Muscle of leg (tissue), 11 donors: Measurements from ENCODE around the gene WDTC1. TPM values are rescaled to one million over a fixed set of nuclear protein-coding genes. Genes with fewer than 3 reads are reported as not detected.

Source experiments
- DNase-seq: peaks from one replicate; pipeline ENCODE4 v3.0.0; 2013
- H3K27ac ChIP-seq: one replicate; pipeline ENCODE4 v1.5.1; 2013; ENCODE audit warnings: mild to moderate bottlenecking, low read length, control low read depth
- H3K27me3 ChIP-seq: one replicate; pipeline ENCODE4 v1.6.1; 2013; ENCODE audit warnings: low read length; ENCODE audit not compliant: control insufficient read depth, insufficient read depth
- H3K36me3 ChIP-seq: one replicate; pipeline ENCODE4 v1.6.1; 2013; ENCODE audit warnings: low read length; ENCODE audit not compliant: control insufficient read depth, insufficient read depth
- H3K4me1 ChIP-seq: one replicate; pipeline ENCODE4 v1.6.1; 2013; ENCODE audit warnings: low read length; ENCODE audit not compliant: control insufficient read depth, insufficient read depth
- H3K4me3 ChIP-seq: one replicate; pipeline ENCODE4 v1.5.1; 2013; ENCODE audit warnings: low read length, control low read depth
- H3K9me3 ChIP-seq: replicated peaks from 2 replicates; pipeline ENCODE4 v1.6.1; 2013; ENCODE audit warnings: low read depth, low read length; ENCODE audit not compliant: control insufficient read depth
- WGBS: methylation state at CpG from one replicate; pipeline ENCODE4 v1.1.5; 2013; ENCODE audit warnings: missing lambda C conversion rate; ENCODE audit not compliant: insufficient coverage; 5-methylcytosine and 5-hydroxymethylcytosine counted together
- polyA plus RNA-seq, 8 donors: library from polyadenylated mRNA; unstranded; fragments of 120-200 nt; gene quantifications; one replicate each; pipeline versions ENCODE4 v1.2.1 to v1.2.3, GENCODE V29; 2013; ENCODE audit warnings: inconsistent platforms in 1 of 8, low replicate concordance in 1 of 8; ENCODE audit not compliant: insufficient read length in 8 of 8, insufficient read depth in 1 of 8
- total RNA-seq: library from RNA; stranded (reverse); fragments of 120-200 nt; gene quantifications from one replicate; pipeline ENCODE4 v1.2.4, GENCODE V29; 2013

WDTC1 gene
- total and polyA plus RNA-seq, 9 donors, result 11.3 to 30.7 (median 27.4) TPM

DNA sequence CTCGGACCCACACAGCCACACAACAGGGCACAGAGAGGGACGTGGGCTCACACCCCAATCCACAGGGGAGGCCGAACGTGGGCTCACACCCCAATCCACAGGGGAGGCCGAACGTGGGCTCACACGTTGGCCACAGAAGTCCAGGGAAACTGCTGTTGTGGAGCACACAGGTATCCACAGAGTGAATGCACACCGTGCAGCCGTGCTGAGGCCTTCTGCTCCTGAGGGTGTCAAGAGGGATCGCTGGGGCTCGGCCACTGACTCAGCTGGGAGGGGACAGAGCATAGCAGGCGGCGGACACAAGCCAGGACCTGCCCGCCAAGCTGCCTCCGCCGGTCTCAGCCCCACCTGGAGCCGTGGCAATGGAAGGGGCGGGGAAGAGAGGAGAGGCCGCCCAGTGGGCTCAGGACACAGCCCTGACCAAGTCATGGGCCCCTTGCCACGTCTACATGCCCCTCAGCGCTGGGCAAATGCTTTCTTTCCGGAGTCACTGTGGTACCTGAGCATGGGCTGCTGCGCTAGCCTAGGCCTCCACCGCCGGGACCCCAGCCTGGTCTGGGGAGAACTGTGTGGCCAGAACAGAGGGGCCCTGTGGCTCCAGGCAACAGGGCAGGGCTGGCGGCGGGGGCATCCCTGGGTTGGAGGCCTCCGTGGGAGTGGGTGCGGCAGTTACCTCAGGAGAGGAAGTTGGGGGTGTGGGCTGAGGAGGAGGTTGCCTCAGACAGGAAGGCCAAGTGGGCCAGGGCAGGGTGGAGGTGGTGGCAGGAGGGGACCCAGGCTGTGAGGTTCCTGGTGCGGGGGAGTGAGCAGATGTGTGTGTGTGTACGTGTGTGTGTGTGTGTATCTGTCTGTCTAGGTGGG is 108.6 kb downstream of the WDTC1 start:
- Histone ChIP-seq H3K27me3 (peaks cover 5% of the 10 kb centered on the region), H3K36me3 (no peaks in the 10 kb centered on the region), H3K27ac (no peak overlapping the region), H3K4me1 (peaks cover 6% of the 10 kb centered on the region), H3K4me3 (no peak overlapping the region), H3K9me3 (no peaks in the 10 kb centered on the region)
- 46% methylated on average over 26 of the region's 31 CpGs for WGBS
- DNase-seq, result no peak

GRCh38 chr1:27343639-27344025 is 109.2 kb downstream of the WDTC1 start:
- Histone ChIP-seq H3K4me1 (peaks cover 6% of the 10 kb centered on the region), H3K27me3 (peaks cover 7% of the 10 kb centered on the region), H3K9me3 (no peaks in the 10 kb centered on the region), H3K4me3 (no peak overlapping the region), H3K27ac (no peak overlapping the region), H3K36me3 (no peaks in the 10 kb centered on the region)
- WGBS, result no CpG with 5 or more reads among the region's 5 CpGs
- no peak for DNase-seq

DNA sequence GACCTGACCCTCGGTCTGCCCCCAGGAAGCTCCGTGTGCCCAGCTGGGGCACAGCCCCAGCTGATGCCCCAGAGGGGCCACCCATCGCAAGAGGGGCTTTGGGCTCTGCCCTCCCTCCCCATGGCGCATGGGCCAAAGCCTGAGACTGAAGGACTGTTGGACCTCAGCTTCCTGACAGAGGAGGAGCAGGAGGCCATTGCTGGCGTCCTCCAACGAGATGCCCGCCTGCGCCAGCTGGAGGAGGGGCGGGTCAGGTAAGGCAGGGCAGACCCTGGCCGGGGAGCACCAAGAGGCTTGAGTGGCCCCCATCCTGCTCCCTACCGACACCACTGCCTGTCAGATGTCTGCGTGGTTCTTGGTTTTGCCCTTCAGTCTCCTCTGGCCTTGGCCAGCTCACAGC is 110.8 kb downstream of the WDTC1 start:
- H3K36me3 ChIP-seq, result no peaks in the 10 kb centered on the region
- H3K27ac ChIP-seq, result no peak overlapping the region
- no peak overlapping the region for H3K4me3 ChIP-seq
- peaks cover 15% of the 10 kb centered on the region for H3K4me1 ChIP-seq
- WGBS, result 89% methylated on average over 12 of the region's 12 CpGs
- H3K9me3 ChIP-seq, result no peaks in the 10 kb centered on the region
- no peak for DNase-seq
- peaks cover 22% of the 10 kb centered on the region for H3K27me3 ChIP-seq

- Histone ChIP-seq H3K27ac (no peak overlapping the region), H3K27me3 (peaks cover 33% of the 10 kb centered on the region), H3K9me3 (no peaks in the 10 kb centered on the region), H3K4me3 (no peak overlapping the region), H3K4me1 (peaks cover 26% of the 10 kb centered on the region), H3K36me3 (no peaks in the 10 kb centered on the region)
- no peak for DNase-seq
- 86% methylated on average over 3 of the region's 8 CpGs for WGBS
Measured at GRCh38 chr1:27346357-27346756, 111.9 kb downstream of the WDTC1 start.

DNA sequence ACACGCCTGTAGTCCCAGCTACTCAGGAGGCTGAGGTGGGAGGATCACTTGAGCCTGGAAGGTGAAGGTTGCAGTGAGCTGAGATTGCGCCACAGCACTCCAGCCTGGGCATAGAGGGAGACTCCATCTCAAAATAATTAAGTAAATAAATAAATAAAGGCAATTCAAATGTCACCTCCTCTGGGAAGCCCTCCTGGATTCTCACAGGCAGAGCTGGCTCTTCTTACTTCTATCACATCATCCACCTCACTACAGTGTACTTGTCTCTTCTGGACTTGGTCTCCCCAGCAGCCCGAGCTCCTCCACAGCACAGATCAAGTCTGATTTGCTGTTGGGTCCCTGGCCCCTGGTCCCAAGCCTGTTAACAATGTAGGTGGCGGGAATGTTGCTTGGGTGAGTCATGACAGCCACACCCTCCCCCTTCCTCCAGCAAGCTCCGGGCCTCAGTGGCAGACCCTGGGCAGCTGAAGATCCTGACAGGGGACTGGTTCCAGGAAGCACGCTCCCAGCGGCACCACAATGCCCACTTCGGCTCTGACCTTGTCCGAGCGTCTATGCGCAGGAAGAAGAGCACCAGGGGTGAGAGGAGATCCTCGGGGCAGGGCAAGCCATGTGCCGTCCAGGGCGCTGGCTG is 112.7 kb downstream of the WDTC1 start:
- Histone ChIP-seq H3K4me1 (peaks cover 21% of the 10 kb centered on the region), H3K9me3 (no peaks in the 10 kb centered on the region), H3K27me3 (peaks cover 37% of the 10 kb centered on the region), H3K4me3 (no peak overlapping the region), H3K36me3 (no peaks in the 10 kb centered on the region), H3K27ac (no peak overlapping the region)
- DNase-seq, result no peak
- 72% methylated on average over 5 of the region's 14 CpGs for WGBS

- peaks cover 21% of the 10 kb centered on the region for H3K4me1 ChIP-seq
- H3K36me3 ChIP-seq, result no peaks in the 10 kb centered on the region
- H3K9me3 ChIP-seq, result no peaks in the 10 kb centered on the region
- H3K27me3 ChIP-seq, result peaks cover 37% of the 10 kb centered on the region
- H3K4me3 ChIP-seq, result peak overlapping the region; percentile 30
- WGBS, result 7% methylated on average over 33 of the region's 51 CpGs
- no peak overlapping the region for H3K27ac ChIP-seq
- no peak for DNase-seq
Measured at GRCh38 chr1:27348861-27349783, 114.7 kb downstream of the WDTC1 start.

DNA sequence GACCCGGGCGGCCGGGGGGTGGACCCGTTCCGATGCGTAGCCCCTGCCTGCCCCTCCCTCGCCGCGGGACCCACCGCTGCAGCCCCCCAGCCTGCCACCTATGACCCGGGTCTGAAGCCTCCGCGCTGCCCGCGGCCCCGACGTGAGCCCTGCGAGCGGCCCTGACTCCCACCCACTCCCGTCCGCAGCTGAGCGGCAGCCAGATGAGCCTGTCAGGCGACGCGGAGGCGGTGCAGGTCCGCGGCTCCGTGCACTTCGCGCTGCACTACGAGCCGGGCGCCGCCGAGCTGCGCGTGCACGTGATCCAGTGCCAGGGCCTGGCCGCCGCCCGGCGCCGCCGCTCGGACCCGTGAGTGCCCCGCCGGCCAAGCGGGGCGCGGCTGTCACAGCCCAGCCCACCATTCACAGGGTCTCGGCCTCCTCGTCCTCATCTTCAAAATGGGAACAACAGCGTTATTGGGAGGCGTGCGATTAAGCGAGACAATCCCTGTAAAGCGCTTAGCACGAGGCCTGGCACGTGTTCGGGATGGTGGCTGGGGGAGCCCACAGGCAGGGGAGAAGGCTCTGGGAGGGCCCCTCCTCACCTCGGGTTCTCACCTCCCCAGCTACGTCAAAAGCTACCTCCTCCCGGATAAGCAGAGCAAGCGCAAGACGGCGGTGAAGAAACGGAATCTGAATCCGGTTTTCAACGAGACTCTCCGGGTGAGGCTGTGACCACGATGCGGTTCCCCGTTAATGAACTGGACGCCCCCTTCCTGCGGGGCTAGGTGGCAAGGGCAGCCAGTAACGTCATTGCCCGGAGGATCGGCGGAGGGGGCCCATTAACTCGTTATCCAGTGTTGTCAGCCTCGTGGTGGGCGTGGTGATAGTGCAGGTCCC is 115.6 kb downstream of the WDTC1 start:
- DNase-seq, result peak; percentile 82
- peaks cover 21% of the 10 kb centered on the region for H3K4me1 ChIP-seq
- WGBS, result 5% methylated on average over 72 of the region's 84 CpGs
- no peaks in the 10 kb centered on the region for H3K36me3 ChIP-seq
- no peaks in the 10 kb centered on the region for H3K9me3 ChIP-seq
- H3K4me3 ChIP-seq, result peak overlapping the region; percentile 30
- H3K27ac ChIP-seq, result no peak overlapping the region
- peaks cover 37% of the 10 kb centered on the region for H3K27me3 ChIP-seq

DNA sequence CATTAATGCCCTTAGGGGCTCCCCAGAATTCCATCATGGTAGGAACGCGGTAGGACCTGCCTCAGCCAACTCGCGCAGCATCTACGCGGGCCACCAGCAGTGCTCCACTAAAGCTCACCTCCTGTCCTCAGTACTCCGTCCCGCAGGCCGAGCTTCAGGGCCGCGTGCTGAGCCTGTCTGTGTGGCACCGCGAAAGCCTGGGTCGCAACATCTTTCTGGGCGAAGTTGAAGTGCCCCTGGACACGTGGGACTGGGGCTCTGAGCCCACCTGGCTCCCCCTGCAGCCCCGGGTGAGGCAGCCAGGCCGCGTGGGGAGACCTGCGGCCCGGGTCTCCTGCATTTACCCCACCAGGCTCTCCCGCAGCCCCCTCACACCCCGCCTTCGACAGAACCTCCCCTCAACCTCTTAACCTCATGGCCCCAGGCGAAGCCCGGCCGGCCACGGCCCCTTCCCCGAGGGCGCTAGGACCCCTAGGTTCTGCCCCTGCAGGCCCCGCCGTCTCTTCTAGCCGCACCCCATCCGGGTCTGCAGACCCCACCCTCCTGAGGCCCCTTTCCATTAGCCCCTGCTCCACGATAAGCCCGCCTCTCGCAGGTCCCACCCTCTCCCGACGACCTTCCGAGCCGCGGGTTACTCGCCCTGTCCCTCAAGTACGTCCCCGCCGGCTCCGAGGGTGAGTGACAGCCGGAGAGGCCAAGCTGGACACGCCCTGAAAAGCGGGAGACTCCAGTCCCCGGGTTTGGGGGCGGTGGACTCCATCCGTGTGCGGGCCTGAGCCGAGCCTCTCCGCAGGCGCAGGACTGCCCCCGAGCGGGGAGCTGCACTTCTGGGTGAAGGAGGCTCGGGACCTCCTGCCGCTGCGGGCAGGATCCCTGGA is 116.5 kb downstream of the WDTC1 start:
- WGBS, result 10% methylated on average over 55 of the region's 62 CpGs
- H3K27ac ChIP-seq, result no peak overlapping the region
- peaks cover 21% of the 10 kb centered on the region for H3K4me1 ChIP-seq
- peak; percentile 71 for DNase-seq
- peak overlapping the region; percentile 25 for H3K4me3 ChIP-seq
- H3K9me3 ChIP-seq, result no peaks in the 10 kb centered on the region
- peaks cover 37% of the 10 kb centered on the region for H3K27me3 ChIP-seq
- H3K36me3 ChIP-seq, result peaks cover 7% of the 10 kb centered on the region
